Measurements from ENCODE around the gene GATM. TPM values are rescaled to one million over a fixed set of nuclear protein-coding genes. Genes with fewer than 3 reads are reported as not detected.

GATM gene
- total RNA-seq, 1 experiment from 2014 or later, result 10.7 TPM

- no peak overlapping the region for H3K56ac ChIP-seq (ENCODE audit: insufficient read length, low read depth, low read length)
- no peaks in the 10 kb centered on the region for H3K79me1 ChIP-seq (ENCODE audit: insufficient read depth, low read depth, low read length, poor library complexity, severe bottlenecking)
- H2BK120ac ChIP-seq (ENCODE audit: low read depth, low read length, poor library complexity, severe bottlenecking), result no peak overlapping the region
- no peak overlapping the region for H3K23ac ChIP-seq (ENCODE audit: insufficient read length, low read depth, low read length)
- no peaks in the 10 kb centered on the region for H3K9me3 ChIP-seq (ENCODE audit: control insufficient read depth, low read depth, low read length)
- no peaks in the 10 kb centered on the region for H3K9me3 Mint-ChIP-seq
- H4K5ac ChIP-seq (ENCODE audit: insufficient read length, low read depth, low read length), result no peak overlapping the region
- H3K27me3 ChIP-seq (ENCODE audit: insufficient read depth, low read length), result peaks cover 17% of the 10 kb centered on the region; the same call in 1 of the 2 replicates
- H2AFZ ChIP-seq (ENCODE audit: low read length), result no peak overlapping the region
- H2BK12ac ChIP-seq (ENCODE audit: insufficient read length, low read depth, low read length), result no peak overlapping the region
- peak overlapping the region; percentile 55 to 77 for H3K4me3 Mint-ChIP-seq
- peaks cover 9% of the 10 kb centered on the region for H3K23me2 ChIP-seq (ENCODE audit: insufficient read length, low read depth, low read length, poor library complexity, severe bottlenecking)
- no peak overlapping the region for H2BK15ac ChIP-seq (ENCODE audit: low read depth, low read length)
- no peak overlapping the region for H4K8ac ChIP-seq (replicated peaks; ENCODE audit: insufficient read length, low read depth, low read length)
- no peak overlapping the region for H2AK5ac ChIP-seq (ENCODE audit: insufficient read length, low read length)
- H3K36me3 Mint-ChIP-seq (ENCODE audit: insufficient read depth in 1 of 3, low read depth in 3 of 3), result peaks cover 0 to 5% (median 0%) of the 10 kb centered on the region in 3 experiments; a peak in 3 of 7 replicates
- H3K9ac ChIP-seq (ENCODE audit: extremely low read depth, insufficient read length, low read length), result no peak overlapping the region
- H3K79me2 ChIP-seq (ENCODE audit: insufficient read depth, low read length), result no peaks in the 10 kb centered on the region
- no peaks in the 10 kb centered on the region for H4K20me1 ChIP-seq (ENCODE audit: control insufficient read depth, insufficient read depth, insufficient read length)
- no peak overlapping the region for H3K4ac ChIP-seq (ENCODE audit: low read depth, low read length)
- H2BK5ac ChIP-seq (ENCODE audit: insufficient read length, low read length), result no peak overlapping the region
- no peak overlapping the region for H3K14ac ChIP-seq (ENCODE audit: insufficient read depth, low read length)
- no peak overlapping the region for H3K27ac Mint-ChIP-seq
- H3K4me1 Mint-ChIP-seq, result peaks cover 12% of the 10 kb centered on the region in 2 experiments
- no peak overlapping the region for H3T11ph ChIP-seq (ENCODE audit: low read length)
- TF ChIP-seq CTCF (conservative IDR thresholded peaks at IDR 0.05), result no peak
- peaks cover 82% of the 10 kb centered on the region for H3K27me3 Mint-ChIP-seq (ENCODE audit: low read depth)
- no peak overlapping the region for H2BK20ac ChIP-seq (ENCODE audit: low read depth, low read length, poor library complexity, severe bottlenecking)
- H3K27ac ChIP-seq (ENCODE audit: insufficient read length, low read depth, low read length), result no peak overlapping the region
- H4K91ac ChIP-seq (ENCODE audit: insufficient read length, low read depth, low read length), result no peak overlapping the region
- H3K4me2 ChIP-seq (ENCODE audit: insufficient read depth, insufficient read length, low read length), result peak overlapping the region; percentile 28
- H3K4me1 ChIP-seq (ENCODE audit: insufficient read depth, low read length), result no peaks in the 10 kb centered on the region
- H3K18ac ChIP-seq (ENCODE audit: insufficient read length, low read depth, low read length), result no peak overlapping the region
- no CpG with 5 or more reads among the region's 11 CpGs for WGBS (ENCODE audit: extremely low coverage, insufficient read length, low lambda C conversion rate)
- DNase-seq, result no peak
These were observed 544 bp upstream of the GATM start for GRCh38 chr15:45378913-45379262.

Measured in H9 (cell line).